Heart left ventricle (tissue), 16 donors: ENCODE measurements around the gene DCK. TPM values are rescaled to one million over a fixed set of nuclear protein-coding genes. Genes with fewer than 3 reads are reported as not detected.

Experiments used
- ATAC-seq, 4 donors: fragments of 200-7000 bp; cut with Tn5 transposase; one replicate each; pipeline ENCODE4 v1.9.1; 2020 to 2022; ENCODE audit warnings: moderate library complexity in 4 of 4, mild to moderate bottlenecking in 3 of 4, moderate number of reproducible peaks in 1 of 4
- DNase-seq, 5 donors: peaks; one replicate each; pipeline ENCODE4 v3.0.0-alpha.2; 2020
- H3K27ac ChIP-seq, 12 donors: fragments of 200-600 bp; sonication (generic) in 4 of 12; one replicate each; pipeline versions ENCODE4 v1.5.0 to v1.8.0; 2016 to 2022; ENCODE audit warnings: mild to moderate bottlenecking in 2 of 12
- H3K27me3 ChIP-seq, 9 donors: fragments of 200-600 bp; sonication (generic) in 2 of 9; one replicate each; pipeline versions ENCODE4 v1.5.1 to v1.8.0; 2016 to 2022; ENCODE audit warnings: mild to moderate bottlenecking in 3 of 9
- H3K36me3 ChIP-seq, 9 donors: fragments of 200-600 bp; sonication (generic) in 2 of 9; one replicate each; pipeline versions ENCODE4 v1.5.0 to v1.8.0; 2018 to 2022; ENCODE audit warnings: mild to moderate bottlenecking in 2 of 9
- H3K4me1 ChIP-seq, 12 donors: fragments of 200-600 bp; sonication (generic) in 4 of 12; one replicate each; pipeline versions ENCODE4 v1.5.0 to v1.8.0; 2016 to 2022; ENCODE audit warnings: mild to moderate bottlenecking in 3 of 12
- H3K4me3 ChIP-seq, 12 donors: fragments of 200-600 bp; sonication (generic) in 4 of 12; one replicate each; pipeline versions ENCODE4 v1.5.0 to v1.8.0; 2017 to 2022; ENCODE audit warnings: mild to moderate bottlenecking in 9 of 12, moderate library complexity in 4 of 12
- H3K9me3 ChIP-seq, 12 donors: fragments of 200-600 bp; sonication (generic) in 4 of 12; one replicate each; pipeline versions ENCODE4 v1.5.0 to v1.8.0; 2016 to 2022; ENCODE audit warnings: mild to moderate bottlenecking in 1 of 12
- CTCF ChIP-seq, 12 donors: fragments of 200-600 bp; sonication (generic) in 4 of 12; IDR thresholded peaks; one replicate each; pipeline versions ENCODE4 v1.5.0 to v1.8.0; 2018 to 2022; ENCODE audit warnings: antibody characterized with exemption in 12 of 12, mild to moderate bottlenecking in 5 of 12
- POLR2A ChIP-seq, 2 donors: fragments of 450-650 bp; IDR thresholded peaks; one replicate each; pipeline ENCODE4 v1.6.1; 2017; ENCODE audit warnings: antibody characterized with exemption in 2 of 2, mild to moderate bottlenecking in 2 of 2, moderate library complexity in 2 of 2
- WGBS, 4 donors: extraction: QIAGEN DNeasy Blood & Tissue Kit in 2 of 4; methylation state at CpG; one replicate each; pipeline versions ENCODE4 v1.1.5 to v1.1.7; 2013 to 2018; 5-methylcytosine and 5-hydroxymethylcytosine counted together
- intact Hi-C, 10 donors: fragments of 100-400 bp; cut with DNase I; formaldehyde crosslinking; loops; one replicate each; pipeline versions ENCODE4 v1.11.1 to v1.14.2; 2022
- polyA plus RNA-seq, 2 donors: library from polyadenylated mRNA; stranded (reverse); fragments of 200-250 nt; gene quantifications; one replicate each; pipeline ENCODE4 v1.2.3, GENCODE V29; 2013
- total RNA-seq, 9 donors: library from RNA; depleted of rRNA in 2 of 9; stranded (reverse); fragments of >200 nt in 2 of 9; fragmentation: NEBNext Ultra II Directional in 3 of 9; extraction: Animal tissue kit (Norgen Biotek cat#: 25700) in 3 of 9; gene quantifications; one replicate each; pipeline versions ENCODE4 v1.1.0 to v1.2.4, GENCODE V29; 2016 to 2023
- donor health status: ischemic (EF 13 %, LVEDD 7.1; RV severe dilation, severe dysfunction).
- donor health status: healthy with polysubstance abuse.
- donor health status: DM: no; HTN: yes; CAD: no.
- donor health status: DM: no; HTN: no; CAD: no.
- donor health status: ischemic (EF 25% LVEDD 6.9; RV normal size, moderate dysfunction).
- donor health status: ischemic (EF 25% LVEDD 5.7; RV mildly dilated, moderate dysfunction).
- donor health status: healthy.
- donor health status: DM: yes; HTN: yes; CAD: no.
- donor health status: ischemic (EF 35%, LVEDD 5.7; RV mildly dilated, moderate dysfunction).
- donor health status: nonischemic (EF 11% LVEDD 7.7; RV severe dilation, severe dysfunction).
- donor health status: DM: yes; HTN: yes; CAD: no.
- donor health status: PGD.
- donor health status: ischemic (EF 29% LVEDD 5.4; RV normal size, mild dysfunction).
- donor health status: nonischemic (EF 23%, LVEDD 6.1; RV moderate dilation, normal function).

DCK gene
- total and polyA plus RNA-seq, 11 donors: 1.7 to 12.6 (median 6.8) TPM

GRCh38 chr4:70958681-70959080 is 34.8 kb upstream of the DCK start:
- no peak overlapping the region for H3K27ac ChIP-seq
- DNase-seq: no peak
- H3K4me1 ChIP-seq: peaks cover 0 to 6% (median 0%) of the 10 kb centered on the region in 12 donors
- H3K27me3 ChIP-seq: no peaks in the 10 kb centered on the region
- 87 to 88% (median 88%) methylated on average over 3 of the region's 3 CpGs for WGBS, 4 donors
- no peak overlapping the region for H3K4me3 ChIP-seq
- H3K9me3 ChIP-seq: no peaks in the 10 kb centered on the region
- intact Hi-C loops: no loop called here
- H3K36me3 ChIP-seq: peaks cover 0 to 40% (median 33%) of the 10 kb centered on the region in 9 donors
- TF ChIP-seq CTCF (IDR thresholded peaks at IDR 0.05) (no peak), POLR2A (IDR thresholded peaks at IDR 0.05) (no peak)
- ATAC-seq: no peak

GRCh38 chr4:70969076-70969475 is 24.4 kb upstream of the DCK start:
- H3K36me3 ChIP-seq: peaks cover 0 to 41% (median 17%) of the 10 kb centered on the region in 9 donors
- DNase-seq: no peak
- intact Hi-C loops: no loop called here

GRCh38 chr4:70976252-70976651 is 17.2 kb upstream of the DCK start:
- intact Hi-C loops: no loop called here
- H3K36me3 ChIP-seq: peaks cover 0 to 64% (median 26%) of the 10 kb centered on the region in 9 donors
- 86 to 92% (median 88%) methylated on average over 3 of the region's 3 CpGs for WGBS, 4 donors

More at GRCh38 chr4:70969076-70969475, 24.4 kb upstream of the DCK start:
- Histone ChIP-seq H3K27ac (no peak overlapping the region), H3K27me3 (no peaks in the 10 kb centered on the region), H3K9me3 (no peaks in the 10 kb centered on the region), H3K4me1 (no peaks in the 10 kb centered on the region), H3K4me3 (no peak overlapping the region)
- ATAC-seq: no peak
- TF ChIP-seq POLR2A (IDR thresholded peaks at IDR 0.05): no peak
- no peak for TF ChIP-seq CTCF (IDR thresholded peaks at IDR 0.05)
- WGBS, 4 donors: 87 to 94% (median 92%) methylated on average over 7 of the region's 7 CpGs

GRCh38 chr4:70979445-70980008 is 13.9 kb upstream of the DCK start:
- 76 to 93% (median 86%) methylated on average over 1 of the region's 1 CpG for WGBS, 4 donors
- Histone ChIP-seq H3K36me3 (peaks cover 0 to 49% (median 26%) of the 10 kb centered on the region in 9 donors), H3K27me3 (no peaks in the 10 kb centered on the region), H3K4me3 (no peak overlapping the region), H3K27ac (peak overlapping the region in 1 of 12 donors; percentile 24), H3K9me3 (no peaks in the 10 kb centered on the region), H3K4me1 (peaks cover 0 to 12% (median 0%) of the 10 kb centered on the region in 12 donors)
- no peak for TF ChIP-seq POLR2A (IDR thresholded peaks at IDR 0.05)
- TF ChIP-seq CTCF (IDR thresholded peaks at IDR 0.05): no peak
- intact Hi-C loops: no loop called here
- DNase-seq: no peak
- no peak for ATAC-seq

More at GRCh38 chr4:70976252-70976651, 17.2 kb upstream of the DCK start:
- ATAC-seq (no peak), DNase-seq (no peak)
- Histone ChIP-seq H3K27me3 (no peaks in the 10 kb centered on the region), H3K4me3 (no peak overlapping the region), H3K9me3 (no peaks in the 10 kb centered on the region), H3K4me1 (peaks cover 0 to 12% (median 0%) of the 10 kb centered on the region in 12 donors), H3K27ac (no peak overlapping the region)
- no peak for TF ChIP-seq CTCF (IDR thresholded peaks at IDR 0.05)
